Type B pancreatic cell (in vitro differentiated cells): ENCODE data around the gene MRPL34. TPM values are rescaled to one million over a fixed set of nuclear protein-coding genes. Genes with fewer than 3 reads are reported as not detected.
A peak's percentile ranks its signal among the peaks of the same experiment; 100 is the strongest.

Source experiments
- DNase-seq: peaks from one replicate; pipeline ENCODE4 v3.0.0; 2021; ENCODE audit warnings: mixed read lengths; ENCODE audit not compliant: unreplicated experiment; ENCODE audit errors: extremely low spot score
- H3K27ac Mint-ChIP-seq: 2 replicates; pipeline ENCODE4 v1.8.0; 2021; ENCODE audit warnings: mild to moderate bottlenecking, mixed read lengths
- H3K27me3 Mint-ChIP-seq: 2 replicates; pipeline ENCODE4 v1.8.0; 2021; ENCODE audit warnings: mixed read lengths
- H3K36me3 Mint-ChIP-seq: 2 replicates; pipeline ENCODE4 v1.8.0; 2021; ENCODE audit warnings: mixed read lengths
- H3K4me1 Mint-ChIP-seq: one replicate; pipeline ENCODE4 v1.8.0; 2021; ENCODE audit warnings: mixed read lengths; ENCODE audit not compliant: unreplicated experiment
- H3K4me3 Mint-ChIP-seq: 2 replicates; pipeline ENCODE4 v1.8.0; 2021; ENCODE audit warnings: mild to moderate bottlenecking, mixed read lengths
- H3K9me3 Mint-ChIP-seq: 2 replicates; pipeline ENCODE4 v1.8.0; 2021; ENCODE audit warnings: mixed read lengths
- CTCF ChIP-seq: fragments of 200-600 bp; sonication (generic); conservative IDR thresholded peaks from 2 replicates; pipeline ENCODE4 v1.5.0; 2021; ENCODE audit warnings: antibody characterized with exemption, mild to moderate bottlenecking
- total RNA-seq: library from RNA; stranded (reverse); gene quantifications from 2 replicates; pipeline ENCODE4 v1.2.1, GENCODE V29; 2021; ENCODE audit warnings: low replicate concordance

Gene MRPL34
- total RNA-seq, 1 donor from 2014 or later, result 79.2 TPM

DNA sequence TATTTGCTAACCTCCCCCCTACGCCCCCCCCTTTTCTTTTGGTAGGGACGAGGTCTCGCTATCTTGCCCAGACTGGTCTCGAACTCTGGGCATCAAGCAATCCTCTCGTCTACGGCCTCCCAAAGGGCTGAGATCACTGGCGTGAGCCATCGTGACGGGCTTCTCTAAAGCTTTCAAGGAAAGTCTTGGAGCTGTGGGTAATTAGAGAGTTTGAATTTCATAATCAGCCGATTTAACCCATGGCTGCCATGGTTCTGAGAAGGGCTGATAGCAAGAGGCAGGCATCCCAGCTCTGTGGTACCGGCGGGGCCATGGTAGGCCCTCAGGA lies 1.8 kb upstream of the MRPL34 start:
- Mint-ChIP-seq H3K4me1 (peaks cover 18% of the 10 kb centered on the region), H3K27ac (peak overlapping the region; percentile 55), H3K36me3 (no peaks in the 10 kb centered on the region), H3K27me3 (no peaks in the 10 kb centered on the region), H3K4me3 (peak overlapping the region; percentile 82), H3K9me3 (no peaks in the 10 kb centered on the region)
- TF ChIP-seq CTCF, result no peak
- no peak for DNase-seq

GRCh38 chr19:17304386-17305215 lies 1.1 kb upstream of the MRPL34 start:
- peak overlapping the region; percentile 92 for H3K4me3 Mint-ChIP-seq
- no peak for DNase-seq
- TF ChIP-seq CTCF, result no peak
- H3K4me1 Mint-ChIP-seq, result peaks cover 23% of the 10 kb centered on the region
- H3K9me3 Mint-ChIP-seq, result no peaks in the 10 kb centered on the region
- H3K36me3 Mint-ChIP-seq, result peaks cover 4% of the 10 kb centered on the region
- peak overlapping the region; percentile 89 for H3K27ac Mint-ChIP-seq
- no peaks in the 10 kb centered on the region for H3K27me3 Mint-ChIP-seq

GRCh38 chr19:17305216-17305516 lies 506 bp upstream of the MRPL34 start:
- Mint-ChIP-seq H3K27ac (peak overlapping the region; percentile 89), H3K36me3 (peaks cover 4% of the 10 kb centered on the region), H3K27me3 (no peaks in the 10 kb centered on the region), H3K4me3 (peak overlapping the region; percentile 92), H3K9me3 (no peaks in the 10 kb centered on the region), H3K4me1 (peaks cover 25% of the 10 kb centered on the region)
- no peak for DNase-seq
- no peak for TF ChIP-seq CTCF

DNA sequence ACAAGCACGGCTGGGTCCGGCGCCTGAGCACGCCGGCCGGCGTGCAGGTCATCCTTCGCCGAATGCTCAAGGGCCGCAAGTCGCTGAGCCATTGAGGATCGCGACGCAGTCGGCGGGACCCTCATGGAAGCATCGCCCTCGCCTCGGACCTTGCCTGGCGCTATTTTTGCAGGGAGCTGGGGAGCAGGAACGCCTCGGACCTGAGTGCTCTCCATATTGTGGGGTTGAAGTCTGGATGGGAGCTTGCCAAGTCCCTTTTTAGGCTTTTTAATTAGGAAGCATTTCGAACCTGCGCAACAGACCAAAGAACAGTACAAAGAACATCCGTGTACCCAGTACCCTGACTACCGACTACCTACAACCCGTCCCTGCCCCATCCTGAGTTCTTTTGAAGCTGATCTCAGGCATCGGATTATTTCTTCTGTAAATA lies 628 bp downstream of the MRPL34 start:
- peak; percentile 70 for DNase-seq
- TF ChIP-seq CTCF, result no peak
- peaks cover 33% of the 10 kb centered on the region for H3K4me1 Mint-ChIP-seq
- no peaks in the 10 kb centered on the region for H3K9me3 Mint-ChIP-seq
- peaks cover 4% of the 10 kb centered on the region for H3K36me3 Mint-ChIP-seq
- peak overlapping the region; percentile 92 for H3K4me3 Mint-ChIP-seq
- peak overlapping the region; percentile 72 for H3K27ac Mint-ChIP-seq
- no peaks in the 10 kb centered on the region for H3K27me3 Mint-ChIP-seq

DNA sequence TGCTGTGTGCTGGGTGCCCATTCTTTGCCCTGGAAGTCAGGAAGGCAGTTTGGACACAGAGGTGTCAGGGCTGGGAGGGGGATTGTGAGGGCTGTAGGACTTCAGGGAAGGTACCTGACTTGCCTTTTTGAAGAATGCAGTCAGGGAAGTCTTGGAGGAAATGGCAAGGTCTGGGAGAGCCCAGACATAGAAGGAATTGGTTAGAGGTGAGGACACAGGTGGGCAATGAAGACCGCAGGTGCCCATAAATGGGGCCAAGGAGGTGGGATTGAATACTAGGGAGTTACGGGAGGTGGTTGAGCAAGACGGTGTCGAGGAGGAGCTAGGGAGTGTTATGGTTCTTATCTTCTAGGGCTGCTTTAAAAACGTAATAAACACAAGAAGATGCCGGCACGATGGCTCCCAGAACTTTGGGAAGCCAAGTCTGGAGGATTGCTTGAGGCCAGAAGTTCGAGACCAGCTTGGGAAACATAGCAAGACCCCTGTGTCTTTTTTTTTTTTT lies 2.3 kb downstream of the MRPL34 start:
- H3K4me1 Mint-ChIP-seq, result peaks cover 28% of the 10 kb centered on the region
- peak overlapping the region; percentile 92 for H3K4me3 Mint-ChIP-seq
- peaks cover 7% of the 10 kb centered on the region for H3K36me3 Mint-ChIP-seq
- DNase-seq, result no peak
- no peaks in the 10 kb centered on the region for H3K27me3 Mint-ChIP-seq
- no peaks in the 10 kb centered on the region for H3K9me3 Mint-ChIP-seq
- peak overlapping the region; percentile 95 for H3K27ac Mint-ChIP-seq
- TF ChIP-seq CTCF, result no peak
